OCI-LY3 (cell line): ENCODE results near the gene C3orf49.

ENCODE experiments used
- CTCF ChIP-seq: fragments of 200-600, 300-600 bp; sonication (generic); IDR thresholded peaks from 2 replicates; pipeline ENCODE4 v1.5.1; 2014; ENCODE audit warnings: antibody characterized with exemption, low read length, low read depth
- EZH2phosphoT487 ChIP-seq: fragments of 200-600 bp; shearing (Covaris generic); IDR thresholded peaks from 2 replicates; pipeline ENCODE4 v1.6.1; 2018; ENCODE audit warnings: antibody characterized with exemption, mixed run types, low read depth

GRCh38 chr3:63845215-63845614 is 26.1 kb downstream of the C3orf49 start:
- TF ChIP-seq CTCF, result no peak
- TF ChIP-seq EZH2phosphoT487, result no peak
